RCC 7860 (cell line): ENCODE results near the gene EVL.

ENCODE experiments used
- DNase-seq: peaks from one replicate; pipeline ENCODE4 v3.0.0-alpha.2; 2015; ENCODE audit warnings: low spot score
- FAIRE-seq: peaks from 2 replicates; lab custom pipeline; 2012; peaks lifted over from hg19 to GRCh38; lab: Jason Lieb, UNC

The EVL gene

GRCh38 chr14:100106250-100107112, 41.3 kb downstream of the EVL start:
- no peak for DNase-seq
- no peak for FAIRE-seq

- DNase-seq (no peak), FAIRE-seq (no peak)
These were observed 42.0 kb downstream of the EVL start for GRCh38 chr14:100107236-100107635.

- DNase-seq (peak; percentile 11), FAIRE-seq (no peak)
These were observed 43.0 kb downstream of the EVL start for GRCh38 chr14:100108042-100108825.

GRCh38 chr14:100108840-100109593, 43.8 kb downstream of the EVL start:
- DNase-seq: no peak
- no peak for FAIRE-seq

GRCh38 chr14:100109594-100109955, 44.4 kb downstream of the EVL start:
- DNase-seq (no peak), FAIRE-seq (no peak)

GRCh38 chr14:100110816-100111215, 45.6 kb downstream of the EVL start:
- FAIRE-seq: no peak
- DNase-seq: no peak

GRCh38 chr14:100111931-100112704, 46.9 kb downstream of the EVL start:
- FAIRE-seq (no peak), DNase-seq (no peak)

- DNase-seq: no peak
- no peak for FAIRE-seq
These were observed 49.0 kb downstream of the EVL start for GRCh38 chr14:100114109-100114765.

GRCh38 chr14:100115236-100115635, 50.0 kb downstream of the EVL start:
- FAIRE-seq (no peak), DNase-seq (no peak)

GRCh38 chr14:100115726-100116125, 50.5 kb downstream of the EVL start:
- DNase-seq (no peak), FAIRE-seq (no peak)

GRCh38 chr14:100116134-100116533, 50.9 kb downstream of the EVL start:
- DNase-seq (no peak), FAIRE-seq (no peak)

- DNase-seq: no peak
- no peak for FAIRE-seq
These were observed 51.8 kb downstream of the EVL start for GRCh38 chr14:100117026-100117425.

GRCh38 chr14:100117633-100118395, 52.6 kb downstream of the EVL start:
- no peak for DNase-seq
- no peak for FAIRE-seq

- no peak for DNase-seq
- FAIRE-seq: no peak
These were observed 53.3 kb downstream of the EVL start for GRCh38 chr14:100118396-100119011.

GRCh38 chr14:100119251-100119650, 54.0 kb downstream of the EVL start:
- DNase-seq: no peak
- FAIRE-seq: no peak

GRCh38 chr14:100120522-100121269, 55.5 kb downstream of the EVL start:
- no peak for DNase-seq
- no peak for FAIRE-seq

GRCh38 chr14:100121643-100122480, 56.6 kb downstream of the EVL start:
- DNase-seq (no peak), FAIRE-seq (no peak)
